ENCODE data around the gene NXT1. TPM values are rescaled to one million over a fixed set of nuclear protein-coding genes. Genes with fewer than 3 reads are reported as not detected.

NXT1 gene
- total RNA-seq (2022) (7.2 and 7.9 TPM in 2 replicates), Bru-seq, nascent RNA (percentile 54 among the genes with signal in this experiment), BruChase-seq, experiment 1, labeled RNA remaining after a 6-hour chase (percentile 22 among the genes with signal in this experiment), BruChase-seq, experiment 2, labeled RNA remaining after a 2-hour chase (percentile 54 among the genes with signal in this experiment)
- long read RNA-seq, transcript NXT1-201 (2 exons, 1,123 nt), result major isoform, 28 of 43 reads
- long read RNA-seq, partial matches to known transcripts, result 15 of 43 reads
- long read RNA-seq, other reads (novel, unspliced or antisense), result 0 of 43 reads

GRCh38 chr20:23350196-23350903, at the start of gene NXT1:
TSS of gene NXT1 (plus strand) at chr20:23350791. CDS start at chr20:23354042, 3,251 bp downstream.
- no peak for TF ChIP-seq CTCF (IDR thresholded peaks at IDR 0.05; ENCODE audit: unreplicated experiment)
- BruUV-seq (replicated peaks), result TSS peak; percentile 62
- Mint-ChIP-seq H3K27ac (ENCODE audit: unreplicated experiment) (peak within 1 kb of the TSS; percentile 96), H3K36me3 (ENCODE audit: insufficient read depth, unreplicated experiment) (peaks cover 20% of the 10 kb centered on the region), H3K27me3 (ENCODE audit: unreplicated experiment) (no peaks in the 10 kb centered on the region), H3K4me3 (ENCODE audit: low read depth, unreplicated experiment) (peak within 1 kb of the TSS; percentile 86), H3K9me3 (ENCODE audit: low read depth, unreplicated experiment) (no peaks in the 10 kb centered on the region), H3K4me1 (ENCODE audit: low read depth, unreplicated experiment) (no peaks in the 10 kb centered on the region)
- intact Hi-C loops (cut with micrococcal nuclease; ENCODE audit: unreplicated experiment), result loop anchor here (1.0 kb wide), 1 partner anchor 8 kb away; no protein-coding TSS in a partner anchor
- peak; percentile 83 for DNase-seq
- CTCF ChIA-PET, result interaction anchor here (0.6 to 0.8 kb wide), 2 partner anchors 7 to 1067 kb away, joined by 3 to 4 read pairs; no protein-coding TSS in a partner anchor

- H3K9me3 Mint-ChIP-seq (ENCODE audit: low read depth, unreplicated experiment), result no peaks in the 10 kb centered on the region
- BruUV-seq (replicated peaks), result no TSS peak
- no peak overlapping the region for H3K27ac Mint-ChIP-seq (ENCODE audit: unreplicated experiment)
- H3K4me1 Mint-ChIP-seq (ENCODE audit: low read depth, unreplicated experiment), result no peaks in the 10 kb centered on the region
- intact Hi-C loops (cut with micrococcal nuclease; ENCODE audit: unreplicated experiment), result no loop called here
- H3K36me3 Mint-ChIP-seq (ENCODE audit: insufficient read depth, unreplicated experiment), result no peaks in the 10 kb centered on the region
- CTCF ChIA-PET, result no interaction called here
- no peak for TF ChIP-seq CTCF (IDR thresholded peaks at IDR 0.05; ENCODE audit: unreplicated experiment)
- H3K4me3 Mint-ChIP-seq (ENCODE audit: low read depth, unreplicated experiment), result no peak overlapping the region
- no peak for DNase-seq
- peaks cover 71% of the 10 kb centered on the region for H3K27me3 Mint-ChIP-seq (ENCODE audit: unreplicated experiment)
Observed at GRCh38 chr20:23301436-23302050, 49.0 kb upstream of the NXT1 start.

GRCh38 chr20:23302386-23302785, 48.2 kb upstream of the NXT1 start:
- no peak overlapping the region for H3K4me3 Mint-ChIP-seq (ENCODE audit: low read depth, unreplicated experiment)
- peaks cover 65% of the 10 kb centered on the region for H3K27me3 Mint-ChIP-seq (ENCODE audit: unreplicated experiment)
- intact Hi-C loops (cut with micrococcal nuclease; ENCODE audit: unreplicated experiment), result no loop called here
- BruUV-seq (replicated peaks), result no TSS peak
- CTCF ChIA-PET, result no interaction called here
- TF ChIP-seq CTCF (IDR thresholded peaks at IDR 0.05; ENCODE audit: unreplicated experiment), result no peak
- no peaks in the 10 kb centered on the region for H3K4me1 Mint-ChIP-seq (ENCODE audit: low read depth, unreplicated experiment)
- no peak overlapping the region for H3K27ac Mint-ChIP-seq (ENCODE audit: unreplicated experiment)
- DNase-seq, result no peak
- no peaks in the 10 kb centered on the region for H3K36me3 Mint-ChIP-seq (ENCODE audit: insufficient read depth, unreplicated experiment)
- H3K9me3 Mint-ChIP-seq (ENCODE audit: low read depth, unreplicated experiment), result no peaks in the 10 kb centered on the region

GRCh38 chr20:23302801-23303200, 47.8 kb upstream of the NXT1 start:
- Mint-ChIP-seq H3K36me3 (ENCODE audit: insufficient read depth, unreplicated experiment) (no peaks in the 10 kb centered on the region), H3K27me3 (ENCODE audit: unreplicated experiment) (peaks cover 61% of the 10 kb centered on the region), H3K4me3 (ENCODE audit: low read depth, unreplicated experiment) (no peak overlapping the region), H3K9me3 (ENCODE audit: low read depth, unreplicated experiment) (no peaks in the 10 kb centered on the region), H3K4me1 (ENCODE audit: low read depth, unreplicated experiment) (no peaks in the 10 kb centered on the region), H3K27ac (ENCODE audit: unreplicated experiment) (no peak overlapping the region)
- CTCF ChIA-PET, result no interaction called here
- TF ChIP-seq CTCF (IDR thresholded peaks at IDR 0.05; ENCODE audit: unreplicated experiment), result no peak
- no TSS peak for BruUV-seq (replicated peaks)
- DNase-seq, result no peak
- intact Hi-C loops (cut with micrococcal nuclease; ENCODE audit: unreplicated experiment), result no loop called here
